PC-9 (cell line): ENCODE results near the gene OSBPL6. TPM values are rescaled to one million over a fixed set of nuclear protein-coding genes. Genes with fewer than 3 reads are reported as not detected.

Source experiments
- BruUV-seq: library from RNA; stranded (reverse); fragments of 400-500 nt; replicated peaks from 2 replicates; lab custom pipeline; 2021; lab: Mats Ljungman, UMichigan
- CTCF ChIA-PET: fragments of 300-600 bp; sonication (Branson Sonifier 250); formaldehyde crosslinking; loops from one replicate; lab custom pipeline; 2022; ENCODE audit warnings: antibody characterized with exemption; lab: Charles Lee
- POLR2A ChIA-PET: fragments of 300-600 bp; sonication (Branson Sonifier 250); formaldehyde crosslinking; loops from one replicate; lab custom pipeline; 2022; ENCODE audit warnings: antibody characterized with exemption; ENCODE audit not compliant: unreplicated experiment; lab: Charles Lee
- DNase-seq, 2 experiments: peaks; one replicate each; pipeline versions ENCODE4 v3.0.0 to v3.0.0-alpha.2; 2015 to 2022; ENCODE audit warnings: mixed read lengths in 1 of 2
- H2AFZ ChIP-seq: fragments of 200-600 bp; sonication (generic); 2 replicates; pipeline ENCODE4 v1.8.1; 2017; ENCODE audit warnings: antibody characterized with exemption
- H3F3A ChIP-seq: fragments of 200-600 bp; sonication (generic); 2 replicates; pipeline ENCODE4 v1.8.1; 2017; ENCODE audit warnings: antibody characterized with exemption, mild to moderate bottlenecking, low read depth; ENCODE audit not compliant: insufficient read depth
- H3K27ac ChIP-seq: fragments of 200-600 bp; sonication (generic); 2 replicates; pipeline ENCODE4 v1.6.1; 2016; ENCODE audit warnings: mixed run types
- H3K27me3 ChIP-seq: fragments of 200-600 bp; sonication (generic); 2 replicates; pipeline ENCODE4 v1.6.1; 2016; ENCODE audit warnings: low read depth, mixed run types; ENCODE audit not compliant: insufficient read depth
- H3K36me3 ChIP-seq: fragments of 200-600 bp; sonication (generic); 2 replicates; pipeline ENCODE4 v1.6.1; 2016; ENCODE audit warnings: low read depth, mixed run types
- H3K4me1 ChIP-seq: fragments of 200-600 bp; sonication (generic); replicated peaks from 2 replicates; pipeline ENCODE4 v1.6.1; 2016; ENCODE audit warnings: mixed run types; ENCODE audit not compliant: insufficient read depth
- H3K4me2 ChIP-seq: fragments of 200-600 bp; sonication (generic); 2 replicates; pipeline ENCODE4 v1.6.1; 2017; ENCODE audit warnings: mixed run types
- H3K4me3 ChIP-seq: fragments of 200-600 bp; sonication (generic); 2 replicates; pipeline ENCODE4 v1.6.1; 2016; ENCODE audit warnings: mixed run types
- H3K79me2 ChIP-seq: fragments of 200-600 bp; sonication (generic); 2 replicates; pipeline ENCODE4 v1.6.1; 2017; ENCODE audit warnings: low read depth, mixed run types
- H3K9me2 ChIP-seq: fragments of 200-600 bp; sonication (generic); 2 replicates; pipeline ENCODE4 v1.8.1; 2017; ENCODE audit warnings: mild to moderate bottlenecking; ENCODE audit not compliant: insufficient read depth
- H3K9me3 ChIP-seq: fragments of 200-600 bp; sonication (generic); 2 replicates; pipeline ENCODE4 v1.8.1; 2016; ENCODE audit warnings: low read depth; ENCODE audit not compliant: insufficient read depth
- H4K20me1 ChIP-seq: fragments of 200-600 bp; sonication (generic); 2 replicates; pipeline ENCODE4 v1.8.1; 2017; ENCODE audit not compliant: insufficient read depth
- EZH2 ChIP-seq: fragments of 200-600 bp; sonication (generic); IDR thresholded peaks from 2 replicates; pipeline ENCODE4 v1.8.0; 2017; ENCODE audit warnings: antibody characterized with exemption, low read depth
- intact Hi-C: fragments of 100-400 bp; cut with micrococcal nuclease; formaldehyde crosslinking; loops from one replicate; pipeline ENCODE4 v1.10.0; 2022; ENCODE audit not compliant: unreplicated experiment
- total RNA-seq: library from RNA; stranded (reverse); gene quantifications from 2 replicates; pipeline ENCODE4 v1.2.3, GENCODE V29; 2021
- TF ChIP-seq, protein P1 (sequence below): fragments of 200-600 bp; sonication (generic); conservative IDR thresholded peaks from 2 replicates; pipeline ENCODE4 v1.6.1; 2017; ENCODE audit warnings: mixed run types, antibody characterized with exemption, mild to moderate bottlenecking, moderate library complexity

The OSBPL6 gene
- total RNA-seq, 1 experiment from 2014 or later: 2.6 TPM

DNA sequence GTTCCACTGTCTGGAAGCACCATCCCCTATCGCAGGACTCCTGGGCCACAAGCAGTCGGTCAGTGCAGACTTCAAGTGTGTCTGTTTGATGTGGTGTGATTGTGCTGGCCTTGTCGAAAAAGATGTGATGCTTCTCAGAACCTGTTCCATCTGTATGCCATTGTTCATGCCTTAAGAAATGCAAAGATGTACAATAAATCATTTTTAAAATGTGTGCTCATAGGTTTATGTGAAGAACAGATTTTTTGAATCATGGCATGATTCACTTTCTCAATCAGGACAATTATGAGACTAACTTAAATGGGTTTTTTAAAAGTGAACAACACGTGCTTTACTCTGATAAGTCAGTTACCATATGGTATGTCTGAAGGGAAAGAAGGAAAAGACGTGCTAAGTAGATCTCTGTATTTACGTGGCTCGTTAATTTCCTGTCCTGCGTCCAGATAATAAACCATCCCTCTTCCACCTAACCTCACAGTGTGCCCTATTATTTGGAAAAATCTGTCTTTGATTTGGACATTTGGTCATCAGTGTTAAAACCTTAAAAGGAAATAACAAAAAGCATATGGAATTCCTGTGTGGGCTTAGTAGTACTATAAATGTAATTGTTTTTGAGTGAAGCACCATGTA lies 201.7 kb downstream of the OSBPL6 start:
- Histone ChIP-seq H3K79me2 (no peaks in the 10 kb centered on the region), H3K4me1 (no peaks in the 10 kb centered on the region), H2AFZ (no peak overlapping the region), H3K4me2 (no peak overlapping the region), H3K27me3 (no peaks in the 10 kb centered on the region), H3K36me3 (no peaks in the 10 kb centered on the region), H3K27ac (no peak overlapping the region), H3F3A (no peaks in the 10 kb centered on the region), H3K4me3 (no peak overlapping the region), H3K9me2 (no peaks in the 10 kb centered on the region), H4K20me1 (no peaks in the 10 kb centered on the region), H3K9me3 (no peaks in the 10 kb centered on the region)
- CTCF ChIA-PET: interaction anchor here (0.7 to 6.5 kb wide), 2 partner anchors 18 to 286 kb away, joined by 3 to 37 read pairs; no protein-coding TSS in a partner anchor
- DNase-seq: no peak
- POLR2A ChIA-PET: no interaction called here
- no TSS peak for BruUV-seq
- intact Hi-C loops: loop anchor here (2.0 to 5.0 kb wide), 2 partner anchors 19 to 204 kb away; partner anchors contain the start of gene OSBPL6
- TF ChIP-seq, protein P1, sequence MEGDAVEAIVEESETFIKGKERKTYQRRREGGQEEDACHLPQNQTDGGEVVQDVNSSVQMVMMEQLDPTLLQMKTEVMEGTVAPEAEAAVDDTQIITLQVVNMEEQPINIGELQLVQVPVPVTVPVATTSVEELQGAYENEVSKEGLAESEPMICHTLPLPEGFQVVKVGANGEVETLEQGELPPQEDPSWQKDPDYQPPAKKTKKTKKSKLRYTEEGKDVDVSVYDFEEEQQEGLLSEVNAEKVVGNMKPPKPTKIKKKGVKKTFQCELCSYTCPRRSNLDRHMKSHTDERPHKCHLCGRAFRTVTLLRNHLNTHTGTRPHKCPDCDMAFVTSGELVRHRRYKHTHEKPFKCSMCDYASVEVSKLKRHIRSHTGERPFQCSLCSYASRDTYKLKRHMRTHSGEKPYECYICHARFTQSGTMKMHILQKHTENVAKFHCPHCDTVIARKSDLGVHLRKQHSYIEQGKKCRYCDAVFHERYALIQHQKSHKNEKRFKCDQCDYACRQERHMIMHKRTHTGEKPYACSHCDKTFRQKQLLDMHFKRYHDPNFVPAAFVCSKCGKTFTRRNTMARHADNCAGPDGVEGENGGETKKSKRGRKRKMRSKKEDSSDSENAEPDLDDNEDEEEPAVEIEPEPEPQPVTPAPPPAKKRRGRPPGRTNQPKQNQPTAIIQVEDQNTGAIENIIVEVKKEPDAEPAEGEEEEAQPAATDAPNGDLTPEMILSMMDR: no peak
- no peak for TF ChIP-seq EZH2

DNA sequence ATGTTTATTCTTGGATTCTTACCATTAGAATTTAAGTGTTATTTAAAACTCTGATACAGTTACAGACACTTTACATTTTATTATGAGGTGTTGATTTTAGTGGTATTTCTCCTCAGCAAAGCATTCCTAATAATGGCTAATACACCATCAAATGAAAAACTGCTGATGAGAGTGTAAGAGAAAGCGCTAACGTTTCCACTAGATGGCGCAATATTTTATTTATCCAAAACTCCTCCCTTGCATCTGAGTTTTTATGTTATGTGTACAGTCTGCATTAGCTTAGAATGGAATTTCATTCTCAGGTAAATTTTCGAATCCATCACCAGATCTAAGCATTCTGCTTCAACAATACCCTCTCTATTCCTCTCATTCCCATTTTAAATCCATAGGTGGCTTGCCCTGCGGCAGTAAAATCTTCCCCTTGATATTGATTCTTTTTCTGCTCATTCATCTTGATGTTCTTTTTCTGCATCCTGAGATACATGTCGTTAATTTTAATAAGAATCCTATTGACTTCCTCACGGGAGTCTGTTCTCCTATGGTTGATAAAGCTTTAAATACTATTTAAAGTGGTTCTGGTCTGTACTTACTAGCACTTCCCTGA lies 202.8 kb downstream of the OSBPL6 start:
- no peaks in the 10 kb centered on the region for H3K27me3 ChIP-seq
- no peaks in the 10 kb centered on the region for H3K79me2 ChIP-seq
- no peaks in the 10 kb centered on the region for H4K20me1 ChIP-seq
- POLR2A ChIA-PET: no interaction called here
- H3K36me3 ChIP-seq: no peaks in the 10 kb centered on the region
- no peaks in the 10 kb centered on the region for H3F3A ChIP-seq
- H3K4me2 ChIP-seq: no peak overlapping the region
- CTCF ChIA-PET: interaction anchor here (6.5 kb wide), 1 partner anchor 17 kb away, joined by 37 read pairs; no protein-coding TSS in a partner anchor
- TF ChIP-seq, protein P1: peak; percentile 94
- no peak for TF ChIP-seq EZH2
- no peaks in the 10 kb centered on the region for H3K9me3 ChIP-seq
- intact Hi-C loops: loop anchor here (1.0 to 5.0 kb wide), 3 partner anchors 18 to 265 kb away; partner anchors contain the start of gene OSBPL6
- BruUV-seq: no TSS peak
- H3K4me3 ChIP-seq: no peak overlapping the region
- no peak overlapping the region for H2AFZ ChIP-seq
- H3K9me2 ChIP-seq: no peaks in the 10 kb centered on the region
- no peak overlapping the region for H3K27ac ChIP-seq
- DNase-seq: no peak
- no peaks in the 10 kb centered on the region for H3K4me1 ChIP-seq

DNA sequence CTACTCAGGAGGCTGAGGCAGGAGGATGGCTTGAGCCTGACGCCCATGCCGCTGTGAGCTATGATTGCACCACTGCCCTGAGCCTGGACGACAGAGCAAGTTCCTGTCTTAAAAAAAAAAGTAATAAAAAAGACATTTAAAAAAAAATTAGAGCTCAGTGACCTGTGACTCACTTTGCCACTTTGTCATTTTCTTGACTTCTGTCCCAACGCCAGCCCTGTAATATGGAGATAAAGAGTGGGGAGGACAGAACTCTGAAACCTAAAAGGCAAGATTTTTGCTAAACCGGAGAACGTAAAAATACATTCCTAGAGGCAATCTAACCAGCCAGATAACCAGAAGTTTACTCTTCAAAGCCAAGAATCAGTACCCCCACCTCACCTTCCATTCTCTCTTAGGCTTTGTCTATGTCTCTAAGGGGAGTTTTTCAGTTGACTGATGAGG lies 207.7 kb downstream of the OSBPL6 start:
- Histone ChIP-seq H3K27ac (no peak overlapping the region), H3F3A (no peaks in the 10 kb centered on the region), H4K20me1 (no peaks in the 10 kb centered on the region), H2AFZ (no peak overlapping the region), H3K4me1 (no peaks in the 10 kb centered on the region), H3K9me3 (no peaks in the 10 kb centered on the region), H3K36me3 (no peaks in the 10 kb centered on the region), H3K4me2 (no peak overlapping the region), H3K4me3 (no peak overlapping the region), H3K27me3 (no peaks in the 10 kb centered on the region), H3K9me2 (no peaks in the 10 kb centered on the region), H3K79me2 (no peaks in the 10 kb centered on the region)
- intact Hi-C loops: no loop called here
- DNase-seq: no peak
- TF ChIP-seq, protein P1: no peak
- TF ChIP-seq EZH2: no peak
- ChIA-PET POLR2A (no interaction called here), CTCF (no interaction called here)
- BruUV-seq: no TSS peak
